HepG2 (cell line): ENCODE results near the gene PARP3. TPM values are rescaled to one million over a fixed set of nuclear protein-coding genes. Genes with fewer than 3 reads are reported as not detected.

Source experiments
- CEBPG ChIP-seq: IDR thresholded peaks from 2 replicates; pipeline ENCODE4 v1.6.1; 2016
- GTF2F1 ChIP-seq: fragments of 150-350 bp; IDR thresholded peaks from 2 replicates; pipeline ENCODE4 v1.6.1; 2014; ENCODE audit warnings: low read length
- KDM2A ChIP-seq: sonication (generic); formaldehyde crosslinking; IDR thresholded peaks from 2 replicates; pipeline ENCODE4 v1.4.0; 2020; ENCODE audit warnings: low read depth, missing genetic modification reagents, borderline replicate concordance
- MEIS2 ChIP-seq: sonication (generic); formaldehyde crosslinking; IDR thresholded peaks from 2 replicates; pipeline ENCODE4 v1.9.0; 2021; ENCODE audit warnings: mild to moderate bottlenecking, missing genetic modification reagents
- MXI1 ChIP-seq: IDR thresholded peaks from 3 replicates; pipeline ENCODE4 v1.6.1; 2012; ENCODE audit warnings: low read depth, low read length, inconsistent platforms, borderline replicate concordance
- NCOA2 ChIP-seq: sonication (generic); formaldehyde crosslinking; IDR thresholded peaks from 2 replicates; pipeline ENCODE4 v1.8.0; 2022; ENCODE audit warnings: inconsistent platforms
- NFIB ChIP-seq: sonication (generic); formaldehyde crosslinking; IDR thresholded peaks from 2 replicates; pipeline ENCODE4 v1.9.0; 2021; ENCODE audit warnings: missing genetic modification reagents, mild to moderate bottlenecking, borderline replicate concordance
- ZFP36L1 ChIP-seq: sonication (generic); formaldehyde crosslinking; IDR thresholded peaks from 2 replicates; pipeline ENCODE4 v1.8.0; 2022; ENCODE audit warnings: mild to moderate bottlenecking, missing genetic modification reagents, moderate library complexity
- ZFP36L2 ChIP-seq: sonication (generic); formaldehyde crosslinking; IDR thresholded peaks from 2 replicates; pipeline ENCODE4 v1.4.0; 2020; ENCODE audit warnings: missing genetic modification reagents
- ZNF292 ChIP-seq: sonication (generic); formaldehyde crosslinking; IDR thresholded peaks from 2 replicates; pipeline ENCODE4 v1.8.1; 2022; ENCODE audit warnings: mild to moderate bottlenecking, low read depth, missing genetic modification reagents, borderline replicate concordance
- polyA plus RNA-seq, 8 experiments: library from polyadenylated mRNA; depleted of rRNA in 3 of 8; stranded (reverse) in 7 of 8; unstranded in 1 of 8; fragments of >200 nt; fragmentation: Illumina TruSeq in 4 of 8; extraction: Trizol in 4 of 8; gene quantifications; 2 replicates each; pipeline versions ENCODE4 v1.2.1 to v1.2.3, GENCODE V29; 2011 to 2016; ENCODE audit warnings: low read depth in 4 of 8, missing spikeins in 1 of 8, mixed read lengths in 1 of 8; ENCODE audit not compliant: insufficient read depth in 1 of 8
- total RNA-seq, 5 experiments: library from RNA; depleted of rRNA; stranded (reverse); fragments of >200 nt; fragmentation: Illumina TruSeq; extraction: Trizol; gene quantifications; 2 replicates each; pipeline ENCODE4 v1.2.3, GENCODE V29; 2016; ENCODE audit warnings: low read depth in 1 of 5
- TF ChIP-seq, protein P1 (sequence below): sonication (generic); formaldehyde crosslinking; IDR thresholded peaks from 2 replicates; pipeline ENCODE4 v1.4.0; 2020; ENCODE audit warnings: missing genetic modification reagents
- TF ChIP-seq, protein P2 (sequence below): sonication (generic); IDR thresholded peaks from 2 replicates; pipeline ENCODE4 v1.6.1; 2016; ENCODE audit warnings: low read depth, borderline replicate concordance
- TF ChIP-seq, protein P3 (sequence below): sonication (generic); formaldehyde crosslinking; conservative IDR thresholded peaks from 2 replicates; pipeline ENCODE4 v1.8.0; 2022; ENCODE audit warnings: mild to moderate bottlenecking, moderate library complexity, missing genetic modification reagents
- TF ChIP-seq, protein P4 (sequence below): sonication (generic); formaldehyde crosslinking; IDR thresholded peaks from 2 replicates; pipeline ENCODE4 v1.4.0; 2020; ENCODE audit warnings: missing genetic modification reagents, borderline replicate concordance
- TF ChIP-seq, protein P5 (sequence below): sonication (generic); formaldehyde crosslinking; IDR thresholded peaks from 2 replicates; pipeline ENCODE4 v1.5.1; 2020; ENCODE audit warnings: mild to moderate bottlenecking, missing genetic modification reagents, borderline replicate concordance
- TF ChIP-seq, protein P6 (sequence below): sonication (generic); formaldehyde crosslinking; IDR thresholded peaks from 2 replicates; pipeline ENCODE4 v1.4.0; 2020; ENCODE audit warnings: missing genetic modification reagents

Gene PARP3
- total and polyA plus RNA-seq, 2 of the 13 experiments (the other 11 are each of a cell fraction or from before 2014, with no cell fraction given), result 11.2 to 21.5 TPM

DNA sequence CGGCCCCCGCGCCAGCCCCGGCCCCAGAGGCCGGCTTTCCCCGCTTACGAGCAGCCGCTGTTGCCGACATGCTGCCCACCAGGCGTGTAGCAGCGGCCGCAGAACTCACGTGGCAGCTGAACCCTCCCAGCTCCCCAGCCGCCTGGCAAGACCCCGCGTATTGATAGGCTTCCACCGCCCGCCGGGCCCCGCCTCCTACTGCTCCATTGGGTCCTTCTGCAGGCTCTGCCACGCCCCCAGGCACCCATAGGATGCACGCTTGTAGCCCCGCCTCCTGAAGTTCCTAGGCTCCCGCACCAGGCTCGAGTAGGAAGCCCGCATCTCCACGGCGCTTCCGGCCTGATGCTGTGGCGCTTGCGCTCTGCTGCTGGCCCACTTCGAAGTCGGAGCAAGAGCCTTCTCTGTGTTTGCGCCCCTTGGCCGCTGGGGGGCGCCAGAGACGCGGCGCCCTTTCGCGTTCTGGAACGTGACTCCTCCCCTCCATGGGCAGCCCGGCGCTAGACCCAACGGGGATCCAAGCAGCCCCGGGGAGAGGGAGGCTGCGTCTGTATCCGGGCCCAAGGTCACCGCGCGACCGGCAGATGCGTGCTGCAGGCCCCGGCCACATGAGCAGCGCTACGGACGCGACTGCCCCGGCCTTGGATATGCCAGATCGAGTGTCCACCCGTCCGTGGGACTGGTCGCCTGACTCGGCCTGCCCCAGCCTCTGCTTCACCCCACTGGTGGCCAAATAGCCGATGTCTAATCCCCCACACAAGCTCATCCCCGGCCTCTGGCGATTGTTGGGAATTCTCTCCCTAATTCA, at the start of gene PARP3, which contains the start of gene RRP9 (continued):
- TF ChIP-seq, protein P1, sequence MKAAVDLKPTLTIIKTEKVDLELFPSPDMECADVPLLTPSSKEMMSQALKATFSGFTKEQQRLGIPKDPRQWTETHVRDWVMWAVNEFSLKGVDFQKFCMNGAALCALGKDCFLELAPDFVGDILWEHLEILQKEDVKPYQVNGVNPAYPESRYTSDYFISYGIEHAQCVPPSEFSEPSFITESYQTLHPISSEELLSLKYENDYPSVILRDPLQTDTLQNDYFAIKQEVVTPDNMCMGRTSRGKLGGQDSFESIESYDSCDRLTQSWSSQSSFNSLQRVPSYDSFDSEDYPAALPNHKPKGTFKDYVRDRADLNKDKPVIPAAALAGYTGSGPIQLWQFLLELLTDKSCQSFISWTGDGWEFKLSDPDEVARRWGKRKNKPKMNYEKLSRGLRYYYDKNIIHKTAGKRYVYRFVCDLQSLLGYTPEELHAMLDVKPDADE (CRISPR knock-in tag), result no peak; the same call in 1 of the 2 replicates
- TF ChIP-seq, protein P2, sequence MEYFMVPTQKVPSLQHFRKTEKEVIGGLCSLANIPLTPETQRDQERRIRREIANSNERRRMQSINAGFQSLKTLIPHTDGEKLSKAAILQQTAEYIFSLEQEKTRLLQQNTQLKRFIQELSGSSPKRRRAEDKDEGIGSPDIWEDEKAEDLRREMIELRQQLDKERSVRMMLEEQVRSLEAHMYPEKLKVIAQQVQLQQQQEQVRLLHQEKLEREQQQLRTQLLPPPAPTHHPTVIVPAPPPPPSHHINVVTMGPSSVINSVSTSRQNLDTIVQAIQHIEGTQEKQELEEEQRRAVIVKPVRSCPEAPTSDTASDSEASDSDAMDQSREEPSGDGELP, result peak; percentile 54; the same call in 1 of the 2 replicates
- TF ChIP-seq CEBPG (CRISPR knock-in tag), result peak; percentile 25
- TF ChIP-seq GTF2F1, result no peak
- TF ChIP-seq, protein P3, sequence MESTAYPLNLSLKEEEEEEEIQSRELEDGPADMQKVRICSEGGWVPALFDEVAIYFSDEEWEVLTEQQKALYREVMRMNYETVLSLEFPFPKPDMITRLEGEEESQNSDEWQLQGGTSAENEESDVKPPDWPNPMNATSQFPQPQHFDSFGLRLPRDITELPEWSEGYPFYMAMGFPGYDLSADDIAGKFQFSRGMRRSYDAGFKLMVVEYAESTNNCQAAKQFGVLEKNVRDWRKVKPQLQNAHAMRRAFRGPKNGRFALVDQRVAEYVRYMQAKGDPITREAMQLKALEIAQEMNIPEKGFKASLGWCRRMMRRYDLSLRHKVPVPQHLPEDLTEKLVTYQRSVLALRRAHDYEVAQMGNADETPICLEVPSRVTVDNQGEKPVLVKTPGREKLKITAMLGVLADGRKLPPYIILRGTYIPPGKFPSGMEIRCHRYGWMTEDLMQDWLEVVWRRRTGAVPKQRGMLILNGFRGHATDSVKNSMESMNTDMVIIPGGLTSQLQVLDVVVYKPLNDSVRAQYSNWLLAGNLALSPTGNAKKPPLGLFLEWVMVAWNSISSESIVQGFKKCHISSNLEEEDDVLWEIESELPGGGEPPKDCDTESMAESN (CRISPR knock-in tag), result peak; percentile 97
- TF ChIP-seq MEIS2 (CRISPR knock-in tag), result no peak
- TF ChIP-seq ZFP36L2 (CRISPR knock-in tag), result no peak
- TF ChIP-seq NFIB (CRISPR knock-in tag), result no peak
- TF ChIP-seq, protein P4, sequence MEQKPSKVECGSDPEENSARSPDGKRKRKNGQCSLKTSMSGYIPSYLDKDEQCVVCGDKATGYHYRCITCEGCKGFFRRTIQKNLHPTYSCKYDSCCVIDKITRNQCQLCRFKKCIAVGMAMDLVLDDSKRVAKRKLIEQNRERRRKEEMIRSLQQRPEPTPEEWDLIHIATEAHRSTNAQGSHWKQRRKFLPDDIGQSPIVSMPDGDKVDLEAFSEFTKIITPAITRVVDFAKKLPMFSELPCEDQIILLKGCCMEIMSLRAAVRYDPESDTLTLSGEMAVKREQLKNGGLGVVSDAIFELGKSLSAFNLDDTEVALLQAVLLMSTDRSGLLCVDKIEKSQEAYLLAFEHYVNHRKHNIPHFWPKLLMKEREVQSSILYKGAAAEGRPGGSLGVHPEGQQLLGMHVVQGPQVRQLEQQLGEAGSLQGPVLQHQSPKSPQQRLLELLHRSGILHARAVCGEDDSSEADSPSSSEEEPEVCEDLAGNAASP (CRISPR knock-in tag), result peak; percentile 71
- no peak for TF ChIP-seq ZFP36L1 (CRISPR knock-in tag)
- TF ChIP-seq, protein P5, sequence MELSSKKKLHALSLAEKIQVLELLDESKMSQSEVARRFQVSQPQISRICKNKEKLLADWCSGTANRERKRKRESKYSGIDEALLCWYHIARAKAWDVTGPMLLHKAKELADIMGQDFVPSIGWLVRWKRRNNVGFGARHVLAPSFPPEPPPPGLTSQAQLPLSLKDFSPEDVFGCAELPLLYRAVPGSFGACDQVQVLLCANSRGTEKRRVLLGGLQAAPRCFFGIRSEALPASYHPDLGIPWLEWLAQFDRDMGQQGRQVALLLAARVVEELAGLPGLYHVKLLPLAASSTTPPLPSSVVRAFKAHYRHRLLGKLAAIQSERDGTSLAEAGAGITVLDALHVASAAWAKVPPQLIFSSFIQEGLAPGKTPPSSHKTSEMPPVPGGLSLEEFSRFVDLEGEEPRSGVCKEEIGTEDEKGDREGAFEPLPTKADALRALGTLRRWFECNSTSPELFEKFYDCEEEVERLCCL (CRISPR knock-in tag), result no peak; the same call in 1 of the 2 replicates
- TF ChIP-seq ZNF292 (CRISPR knock-in tag), result peak; percentile 90
- TF ChIP-seq NCOA2 (CRISPR knock-in tag), result peak; percentile 47; the same call in 1 of the 2 replicates
- TF ChIP-seq MXI1, result peak; percentile 100
- TF ChIP-seq, protein P6, sequence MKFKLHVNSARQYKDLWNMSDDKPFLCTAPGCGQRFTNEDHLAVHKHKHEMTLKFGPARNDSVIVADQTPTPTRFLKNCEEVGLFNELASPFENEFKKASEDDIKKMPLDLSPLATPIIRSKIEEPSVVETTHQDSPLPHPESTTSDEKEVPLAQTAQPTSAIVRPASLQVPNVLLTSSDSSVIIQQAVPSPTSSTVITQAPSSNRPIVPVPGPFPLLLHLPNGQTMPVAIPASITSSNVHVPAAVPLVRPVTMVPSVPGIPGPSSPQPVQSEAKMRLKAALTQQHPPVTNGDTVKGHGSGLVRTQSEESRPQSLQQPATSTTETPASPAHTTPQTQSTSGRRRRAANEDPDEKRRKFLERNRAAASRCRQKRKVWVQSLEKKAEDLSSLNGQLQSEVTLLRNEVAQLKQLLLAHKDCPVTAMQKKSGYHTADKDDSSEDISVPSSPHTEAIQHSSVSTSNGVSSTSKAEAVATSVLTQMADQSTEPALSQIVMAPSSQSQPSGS, result peak; percentile 50; the same call in 1 of the 2 replicates
- peak; percentile 96 for TF ChIP-seq KDM2A (CRISPR knock-in tag)
